ENCODE measurements around the gene MAPT. TPM values are rescaled to one million over a fixed set of nuclear protein-coding genes. Genes with fewer than 3 reads are reported as not detected.

Gene MAPT
- polyA plus RNA-seq, 4 donors = 9.2 to 13.8 (median 10.5) TPM

- no peak for DNase-seq (ENCODE audit: low read depth in 4 of 4, low spot score in 2 of 4)
These were observed 72.4 kb downstream of the MAPT start for GRCh38 chr17:45966606-45967280.

GRCh38 chr17:45967378-45967777, 73.0 kb downstream of the MAPT start:
- no peak for DNase-seq (ENCODE audit: low read depth in 4 of 4, low spot score in 2 of 4)

DNA sequence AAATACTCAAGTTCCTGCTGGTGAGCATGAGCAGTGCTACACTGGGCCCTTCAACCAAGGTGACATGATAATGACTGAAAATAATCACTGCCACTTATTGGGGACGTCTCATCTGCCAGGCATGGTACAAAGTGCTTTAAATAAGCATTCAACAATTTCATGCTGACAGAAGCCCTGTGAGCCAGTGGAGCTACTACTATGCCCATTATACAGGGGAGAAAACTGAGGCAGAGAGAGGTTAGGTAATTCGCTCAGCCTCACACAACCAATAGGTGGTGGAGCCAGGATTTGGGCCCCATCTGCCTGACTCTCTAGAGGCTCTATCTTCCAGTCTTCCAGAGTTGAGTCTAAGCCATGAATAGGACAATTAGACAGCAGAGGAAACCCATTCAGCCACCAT, 74.4 kb downstream of the MAPT start:
- DNase-seq (ENCODE audit: low read depth in 4 of 4, low spot score in 2 of 4) = no peak

DNA sequence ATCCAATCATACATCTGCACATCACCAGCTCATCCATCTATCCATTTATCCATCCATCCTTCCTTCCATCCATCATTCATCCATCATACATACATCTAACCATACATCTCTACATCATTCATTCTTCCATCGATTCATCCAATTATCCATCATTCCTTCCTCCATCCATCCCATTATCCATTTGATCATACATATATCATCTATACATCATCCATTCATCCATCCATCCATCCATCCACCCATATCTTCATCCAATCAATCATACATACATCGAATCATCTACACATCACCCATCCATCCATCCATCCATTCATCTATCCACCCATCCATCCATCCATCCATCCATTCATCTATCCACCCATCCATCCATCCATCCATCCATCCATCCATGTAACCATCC, 75.4 kb downstream of the MAPT start:
- no peak for DNase-seq (ENCODE audit: low read depth in 4 of 4, low spot score in 2 of 4)

GRCh38 chr17:45970659-45971058, 76.3 kb downstream of the MAPT start:
- no peak for DNase-seq (ENCODE audit: low read depth in 4 of 4, low spot score in 2 of 4)

DNA sequence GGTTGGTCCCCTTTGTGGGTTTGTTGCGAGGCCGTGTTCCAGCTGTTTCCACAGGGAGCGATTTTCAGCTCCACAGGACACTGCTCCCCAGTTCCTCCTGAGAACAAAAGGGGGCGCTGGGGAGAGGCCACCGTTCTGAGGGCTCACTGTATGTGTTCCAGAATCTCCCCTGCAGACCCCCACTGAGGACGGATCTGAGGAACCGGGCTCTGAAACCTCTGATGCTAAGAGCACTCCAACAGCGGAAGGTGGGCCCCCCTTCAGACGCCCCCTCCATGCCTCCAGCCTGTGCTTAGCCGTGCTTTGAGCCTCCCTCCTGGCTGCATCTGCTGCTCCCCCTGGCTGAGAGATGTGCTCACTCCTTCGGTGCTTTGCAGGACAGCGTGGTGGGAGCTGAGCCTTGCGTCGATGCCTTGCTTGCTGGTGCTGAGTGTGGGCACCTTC, 77.4 kb downstream of the MAPT start:
- no peak for DNase-seq (ENCODE audit: low read depth in 4 of 4, low spot score in 2 of 4)

- no peak for DNase-seq (ENCODE audit: low read depth in 4 of 4, low spot score in 2 of 4)
These were observed 78.2 kb downstream of the MAPT start for GRCh38 chr17:45972531-45972930.

- no peak for DNase-seq (ENCODE audit: low read depth in 4 of 4, low spot score in 2 of 4)
These were observed 78.9 kb downstream of the MAPT start for GRCh38 chr17:45973099-45973780.

DNA sequence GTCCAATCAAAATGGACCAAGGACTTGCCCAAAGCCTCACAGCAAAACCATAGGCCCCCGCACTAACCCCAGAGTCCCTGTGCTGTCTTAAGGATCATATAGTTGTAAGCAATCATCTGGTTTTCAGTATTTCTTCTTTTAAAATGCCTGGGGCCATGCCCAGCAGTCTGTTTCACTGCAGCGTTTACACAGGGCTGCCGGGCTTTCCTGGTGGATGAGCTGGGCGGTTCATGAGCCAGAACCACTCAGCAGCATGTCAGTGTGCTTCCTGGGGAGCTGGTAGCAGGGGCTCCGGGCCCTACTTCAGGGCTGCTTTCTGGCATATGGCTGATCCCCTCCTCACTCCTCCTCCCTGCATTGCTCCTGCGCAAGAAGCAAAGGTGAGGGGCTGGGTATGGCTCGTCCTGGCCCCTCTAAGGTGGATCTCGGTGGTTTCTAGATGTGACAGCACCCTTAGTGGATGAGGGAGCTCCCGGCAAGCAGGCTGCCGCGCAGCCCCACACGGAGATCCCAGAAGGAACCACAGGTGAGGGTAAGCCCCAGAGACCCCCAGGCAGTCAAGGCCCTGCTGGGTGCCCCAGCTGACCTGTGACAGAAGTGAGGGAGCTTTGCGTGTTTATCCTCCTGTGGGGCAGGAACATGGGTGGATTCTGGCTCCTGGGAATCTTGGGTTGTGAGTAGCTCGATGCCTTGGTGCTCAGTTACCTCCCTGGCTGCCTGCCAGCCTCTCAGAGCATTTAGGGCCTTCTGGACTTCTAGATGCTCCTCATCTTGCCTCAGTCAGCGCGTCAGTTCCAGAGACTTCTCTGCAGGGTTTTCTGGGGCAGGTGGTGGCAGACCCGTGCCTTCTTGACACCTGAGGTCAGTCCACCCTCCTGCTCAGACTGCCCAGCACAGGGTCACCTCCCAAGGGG, 79.8 kb downstream of the MAPT start:
- DNase-seq (ENCODE audit: low read depth in 4 of 4, low spot score in 2 of 4) = no peak

GRCh38 chr17:45974916-45975630, 80.7 kb downstream of the MAPT start:
- no peak for DNase-seq (ENCODE audit: low read depth in 4 of 4, low spot score in 2 of 4)

DNA sequence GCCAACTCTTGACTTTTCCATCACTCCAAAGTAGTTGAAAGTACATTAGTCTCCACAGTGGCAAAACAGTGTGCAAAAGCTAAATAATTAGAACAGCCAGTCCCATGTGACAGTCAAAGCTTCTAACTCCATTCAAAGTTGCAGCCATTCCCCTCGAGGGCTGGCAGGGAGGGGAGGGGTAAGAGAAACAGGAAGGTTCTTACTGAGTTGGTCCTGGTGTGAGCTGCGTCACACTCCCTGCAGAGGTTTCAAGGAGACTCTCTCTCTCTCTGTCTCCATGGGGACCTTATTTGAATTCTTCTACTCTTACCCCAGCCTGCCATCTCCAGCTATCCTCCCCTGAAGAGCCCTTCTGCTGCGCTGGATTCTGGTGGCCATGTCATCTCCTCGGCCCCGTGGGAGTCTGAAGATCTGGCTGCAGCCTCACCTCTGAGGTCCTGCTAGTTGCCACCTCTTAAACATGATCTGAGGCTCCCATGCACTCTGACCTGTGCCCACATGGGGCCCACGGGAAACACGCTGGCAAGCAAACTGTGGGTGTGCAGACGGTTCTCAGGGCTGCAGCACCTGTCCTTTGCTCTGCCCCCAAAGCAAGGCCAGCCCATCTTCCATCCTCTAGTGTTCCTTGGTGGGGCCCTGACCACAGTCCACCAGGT, 81.4 kb downstream of the MAPT start:
- no peak for DNase-seq (ENCODE audit: low read depth in 4 of 4, low spot score in 2 of 4)

DNA sequence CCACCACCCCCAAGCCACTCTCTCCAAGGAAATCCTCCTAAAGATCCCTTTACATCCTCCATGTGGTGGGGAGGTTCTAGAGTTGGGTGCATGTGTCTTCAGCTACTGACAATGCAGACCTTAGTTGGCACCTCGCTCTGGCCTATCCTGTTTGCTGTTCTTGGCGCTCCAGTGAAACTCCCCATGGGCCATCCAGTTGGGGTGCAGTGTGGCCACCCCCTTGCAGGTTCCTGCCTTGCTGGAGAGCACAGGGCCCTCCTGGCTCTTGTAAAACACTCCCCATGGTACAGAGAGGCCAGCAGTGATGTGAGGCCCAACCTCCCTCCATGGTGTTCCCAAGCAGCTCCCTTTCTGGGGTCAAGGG, 82.0 kb downstream of the MAPT start:
- DNase-seq (ENCODE audit: low read depth in 4 of 4, low spot score in 2 of 4) = no peak

DNA sequence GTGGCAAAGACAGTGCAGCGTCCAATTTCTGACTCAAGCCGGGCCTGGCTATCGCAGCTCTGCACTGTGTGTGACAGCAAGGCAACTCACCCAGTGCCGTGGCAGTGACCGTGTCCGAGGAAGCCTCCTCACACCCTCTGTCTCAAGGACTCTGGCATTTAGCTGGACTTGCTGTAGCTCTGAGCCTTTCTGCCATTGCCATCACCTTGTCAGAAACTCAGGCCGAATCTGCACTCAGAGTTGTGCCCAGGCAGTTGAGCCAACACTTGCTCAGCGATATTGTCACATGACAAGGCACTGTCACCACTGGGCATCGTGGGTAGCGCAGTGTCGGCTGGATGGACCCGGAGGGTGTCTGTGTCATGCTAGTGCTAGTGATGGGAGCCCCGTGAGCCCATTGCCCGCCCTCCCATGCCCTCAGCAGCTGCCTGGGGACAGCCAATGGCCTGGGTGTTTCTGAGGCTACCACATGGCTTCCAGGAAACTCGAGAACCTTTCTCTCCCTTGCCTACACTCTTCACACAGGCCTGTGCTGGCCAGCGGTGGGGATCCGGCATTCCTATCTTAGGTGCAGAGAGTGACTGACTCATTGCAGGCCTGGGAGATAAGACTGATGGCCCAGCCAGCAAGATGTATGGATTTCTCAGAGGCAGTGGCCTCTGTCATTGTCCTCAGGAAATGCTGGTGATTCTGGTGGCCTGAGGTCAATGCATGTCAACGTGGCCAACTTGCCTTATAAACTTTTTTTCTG, 82.6 kb downstream of the MAPT start:
- no peak for DNase-seq (ENCODE audit: low read depth in 4 of 4, low spot score in 2 of 4)

DNA sequence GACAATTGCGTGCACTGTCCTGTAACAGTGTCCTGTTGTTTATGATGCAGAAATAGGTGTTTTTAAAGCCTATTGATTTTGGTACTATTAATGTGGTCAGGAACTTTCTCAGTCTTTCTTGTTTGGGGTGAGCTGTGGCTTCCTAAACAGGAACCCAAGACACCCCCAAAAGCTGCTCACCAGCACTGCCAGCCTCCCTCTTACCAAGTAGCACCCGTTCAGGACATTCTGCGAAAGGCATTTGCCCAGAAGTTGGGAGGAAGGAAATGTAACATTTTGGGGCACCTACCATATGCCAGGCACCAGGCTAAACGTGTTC, 83.1 kb downstream of the MAPT start:
- DNase-seq (ENCODE audit: low read depth in 4 of 4, low spot score in 2 of 4) = no peak

- no peak for DNase-seq (ENCODE audit: low read depth in 4 of 4, low spot score in 2 of 4)
These were observed 83.7 kb downstream of the MAPT start for GRCh38 chr17:45977976-45978626.

GRCh38 chr17:45979137-45979536, 84.8 kb downstream of the MAPT start:
- DNase-seq (ENCODE audit: low read depth in 4 of 4, low spot score in 2 of 4) = no peak

- DNase-seq (ENCODE audit: low read depth in 4 of 4, low spot score in 2 of 4) = no peak
These were observed 86.5 kb downstream of the MAPT start for GRCh38 chr17:45980855-45981254.

GRCh38 chr17:45981306-45981705, 87.0 kb downstream of the MAPT start:
- DNase-seq (ENCODE audit: low read depth in 4 of 4, low spot score in 2 of 4) = no peak
